G401.6 (cell line): ENCODE data around the gene TFF2.

Experiments
- FAIRE-seq: peaks from 2 replicates; lab custom pipeline; 2012; peaks lifted over from hg19 to GRCh38; lab: Jason Lieb, UNC

The TFF2 gene

GRCh38 chr21:42346866-42347600 lies 3.8 kb downstream of the TFF2 start:
- FAIRE-seq = no peak

GRCh38 chr21:42346441-42346840 lies 4.4 kb downstream of the TFF2 start:
- FAIRE-seq = no peak

GRCh38 chr21:42344631-42345030 lies 6.2 kb downstream of the TFF2 start:
- FAIRE-seq = no peak

- FAIRE-seq = no peak
Measured at GRCh38 chr21:42343963-42344510, 6.8 kb downstream of the TFF2 start.

GRCh38 chr21:42343556-42343955 lies 7.2 kb downstream of the TFF2 start:
- FAIRE-seq = no peak

GRCh38 chr21:42343101-42343500 lies 7.7 kb downstream of the TFF2 start:
- FAIRE-seq = no peak

- FAIRE-seq = no peak
Measured at GRCh38 chr21:42341776-42342542, 8.8 kb downstream of the TFF2 start.

GRCh38 chr21:42340187-42341050 lies 10.4 kb downstream of the TFF2 start:
- no peak for FAIRE-seq

GRCh38 chr21:42338729-42339715 lies 11.8 kb downstream of the TFF2 start:
- FAIRE-seq = no peak

- FAIRE-seq = no peak
Measured at GRCh38 chr21:42337830-42338728, 12.7 kb downstream of the TFF2 start.

- FAIRE-seq = no peak
Measured at GRCh38 chr21:42337276-42337675, 13.5 kb downstream of the TFF2 start.

- no peak for FAIRE-seq
Measured at GRCh38 chr21:42336054-42336453, 14.7 kb downstream of the TFF2 start.

- FAIRE-seq = no peak
Measured at GRCh38 chr21:42332557-42333317, 18.1 kb downstream of the TFF2 start.

- FAIRE-seq = no peak
Measured at GRCh38 chr21:42331660-42332059, 19.1 kb downstream of the TFF2 start.

GRCh38 chr21:42330380-42331371 lies 20.1 kb downstream of the TFF2 start:
- no peak for FAIRE-seq

- FAIRE-seq = no peak
Measured at GRCh38 chr21:42324896-42325295, 25.9 kb downstream of the TFF2 start.

- no peak for FAIRE-seq
Measured at GRCh38 chr21:42321845-42322244, 28.9 kb downstream of the TFF2 start.

GRCh38 chr21:42321231-42321630 lies 29.6 kb downstream of the TFF2 start:
- no peak for FAIRE-seq
